ENCODE results near the gene TAC3.
"Not testable (repeated sequence)": the region's sequence is repeated elsewhere in the genome, so short reads cannot be mapped to it uniquely, and the experiment has no call there.

TAC3 gene

DNA sequence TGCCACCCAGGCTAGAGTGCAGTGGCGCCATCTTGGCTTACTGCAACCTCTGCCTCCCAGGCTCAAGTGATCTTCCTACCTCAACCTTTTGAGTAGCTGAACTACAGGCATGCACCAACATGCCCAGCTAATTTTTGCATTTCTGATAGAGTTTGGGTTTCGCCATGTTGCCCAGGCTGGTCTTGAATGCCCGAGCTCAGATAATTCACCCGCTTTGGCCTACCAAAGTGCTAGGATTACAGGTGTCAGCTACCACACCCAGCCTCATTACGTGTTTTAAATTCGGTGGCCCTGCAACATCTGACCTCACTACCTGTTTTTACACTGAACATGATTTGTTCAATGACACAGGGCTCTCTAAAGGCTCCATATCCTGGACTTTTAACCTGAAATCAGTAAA, 36.1 kb downstream of the TAC3 start:
- DNase-seq: no peak

DNA sequence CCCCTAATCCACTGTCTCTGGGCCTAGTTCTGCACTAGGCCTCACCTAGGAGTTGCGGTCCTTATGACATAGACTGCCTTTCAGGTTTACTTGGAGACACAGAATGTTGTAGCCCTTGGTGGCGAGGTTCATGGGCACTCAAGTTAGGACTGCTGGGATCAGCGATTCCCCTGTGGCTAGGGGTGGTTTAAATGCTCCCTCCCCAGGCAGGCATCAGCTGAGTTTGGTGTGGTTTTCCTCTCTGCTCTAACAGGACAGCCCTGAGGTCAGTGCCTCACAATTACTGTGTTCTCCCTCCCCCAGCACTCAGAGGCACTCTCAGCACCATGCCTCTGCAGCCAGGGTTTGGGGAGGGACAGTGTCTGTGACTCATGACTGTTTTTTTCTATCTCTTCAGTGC, 36.7 kb downstream of the TAC3 start:
- no peak for DNase-seq

DNA sequence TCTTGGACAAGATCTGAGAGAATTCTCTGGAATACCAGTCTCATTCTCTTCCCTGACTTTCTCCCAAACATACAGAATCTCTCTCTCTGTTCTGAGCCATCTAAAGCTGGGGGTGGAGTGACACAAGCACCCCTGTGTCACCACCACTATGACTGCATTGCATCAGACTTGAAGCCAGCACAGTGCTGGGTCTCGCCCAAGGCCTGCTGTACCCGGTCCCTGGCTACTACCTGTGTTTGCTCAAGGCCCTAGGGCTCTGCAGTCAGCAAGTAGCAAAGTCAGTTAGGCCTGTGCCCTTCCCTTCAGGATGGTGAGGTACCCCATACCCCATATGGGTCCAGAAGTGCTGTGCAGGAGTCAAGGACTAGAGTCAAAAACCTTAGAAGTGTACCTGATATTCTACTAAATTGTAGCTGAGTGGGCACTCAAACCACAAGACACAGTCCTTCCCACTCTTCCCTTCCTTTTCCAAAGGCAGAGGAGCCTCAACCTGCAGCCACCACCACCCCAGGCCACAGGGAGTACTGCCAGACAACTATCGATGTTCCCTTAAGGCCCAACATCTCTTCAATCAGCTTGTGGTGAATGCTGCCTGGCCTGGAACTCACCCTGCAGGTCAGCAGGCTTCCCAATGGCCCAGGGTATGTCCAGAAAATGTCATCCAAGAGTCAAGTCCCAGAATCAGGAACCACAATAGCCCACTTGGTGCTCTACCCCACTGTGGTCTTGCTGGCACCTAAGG, 37.8 kb downstream of the TAC3 start:
- no peak for DNase-seq

DNA sequence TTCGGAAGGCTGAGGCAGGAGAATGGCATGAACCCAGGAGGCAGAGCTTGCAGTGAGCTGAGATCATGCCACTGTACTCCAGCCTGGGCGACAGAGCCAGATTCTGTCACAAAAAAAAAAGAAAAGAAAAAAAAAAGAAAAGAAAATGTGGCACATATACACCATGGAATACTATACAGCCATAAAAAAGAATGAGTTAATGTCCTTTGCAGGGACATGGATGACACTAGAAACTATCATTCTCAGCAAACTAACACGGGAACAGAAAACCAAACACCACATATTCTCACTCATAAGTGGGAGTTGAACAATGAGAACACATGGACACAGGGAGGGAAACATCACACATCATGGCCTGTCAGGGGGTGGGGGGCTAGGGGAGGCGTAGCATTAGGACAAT, 39.0 kb downstream of the TAC3 start:
- DNase-seq: not testable (repeated sequence)

DNA sequence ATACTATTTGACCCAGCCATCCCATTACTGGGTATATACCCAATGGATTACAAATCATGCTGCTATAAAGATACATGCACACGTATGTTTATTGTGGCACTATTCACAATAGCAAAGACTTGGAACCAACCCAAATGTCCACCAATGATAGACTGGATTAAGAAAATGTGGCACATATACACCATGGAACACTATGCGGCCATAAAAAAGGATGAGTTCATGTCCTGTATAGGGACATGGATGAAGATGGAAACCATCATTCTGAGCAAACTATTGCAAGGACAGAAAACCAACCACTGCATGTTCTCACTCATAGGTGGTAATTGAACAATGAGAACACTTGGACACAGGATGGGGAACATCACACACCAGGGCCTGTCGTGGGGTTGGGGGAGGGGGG, 42.1 kb downstream of the TAC3 start:
- not testable (repeated sequence) for DNase-seq

DNA sequence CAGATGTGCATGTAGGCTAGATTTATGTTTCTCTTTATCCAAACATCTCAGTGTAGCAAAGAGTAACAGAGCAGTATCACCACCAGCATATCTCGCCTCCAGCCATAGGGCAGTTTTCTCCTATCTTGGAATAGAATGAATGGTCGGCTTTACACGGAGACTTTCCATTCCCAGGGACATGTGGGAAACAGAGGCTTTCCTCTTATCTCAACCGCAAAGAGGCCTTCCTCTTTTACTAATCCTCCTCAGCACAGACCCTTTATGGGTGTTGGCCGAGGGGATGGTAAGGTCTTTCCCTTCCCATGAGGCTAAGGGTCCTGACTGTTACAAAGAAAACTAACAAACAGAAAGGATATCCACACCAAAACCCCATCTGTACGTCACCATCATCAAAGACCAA, 47.4 kb downstream of the TAC3 start:
- not testable (repeated sequence) for DNase-seq

DNA sequence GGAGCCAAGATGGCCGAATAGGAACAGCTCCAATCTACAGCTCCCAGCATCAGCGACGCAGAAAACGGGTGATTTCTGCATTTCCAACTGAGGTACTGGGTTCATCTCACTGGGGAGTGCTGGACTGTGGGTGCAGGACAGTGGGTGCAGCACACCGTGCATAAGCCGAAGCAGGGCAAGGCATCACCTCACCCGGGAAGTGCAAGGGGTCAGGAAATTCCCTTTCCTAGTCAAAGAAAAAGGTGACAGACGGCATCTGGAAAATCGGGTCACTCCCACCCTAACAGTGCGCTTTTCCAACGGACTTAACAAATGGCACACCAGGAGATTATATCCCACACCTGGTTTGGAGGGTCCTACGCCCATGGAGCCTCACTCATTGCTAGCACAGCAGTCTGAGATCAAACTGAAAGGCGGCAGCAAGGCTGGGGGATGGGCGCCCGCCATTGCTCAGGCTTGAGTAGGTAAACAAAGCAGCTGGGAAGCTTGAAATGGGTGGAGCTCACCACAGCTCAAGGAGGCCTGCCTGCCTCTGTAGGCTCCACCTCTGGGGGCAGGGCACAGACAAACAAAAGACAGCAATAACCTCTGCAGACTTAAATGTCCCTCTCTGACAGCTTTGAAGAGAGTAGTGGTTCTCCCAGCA, 50.2 kb downstream of the TAC3 start:
- not testable (repeated sequence) for DNase-seq

DNA sequence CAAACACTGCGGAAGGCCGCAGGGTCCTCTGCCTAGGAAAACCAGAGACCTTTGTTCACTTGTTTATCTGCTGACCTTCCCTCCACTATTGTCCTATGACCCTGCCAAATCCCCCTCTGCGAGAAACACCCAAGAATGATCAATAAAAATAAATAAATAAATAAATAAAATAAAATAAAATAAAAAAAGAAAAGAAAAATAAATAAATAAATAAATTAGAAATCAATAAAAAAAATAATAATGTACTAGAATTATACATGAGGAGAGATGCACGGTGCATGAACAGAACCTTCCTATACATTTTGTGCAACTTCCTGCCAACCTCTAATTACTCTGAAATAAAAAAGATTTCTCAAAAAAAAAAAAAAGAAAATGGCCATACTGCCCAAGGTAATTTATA, 51.2 kb downstream of the TAC3 start:
- DNase-seq: not testable (repeated sequence)

DNA sequence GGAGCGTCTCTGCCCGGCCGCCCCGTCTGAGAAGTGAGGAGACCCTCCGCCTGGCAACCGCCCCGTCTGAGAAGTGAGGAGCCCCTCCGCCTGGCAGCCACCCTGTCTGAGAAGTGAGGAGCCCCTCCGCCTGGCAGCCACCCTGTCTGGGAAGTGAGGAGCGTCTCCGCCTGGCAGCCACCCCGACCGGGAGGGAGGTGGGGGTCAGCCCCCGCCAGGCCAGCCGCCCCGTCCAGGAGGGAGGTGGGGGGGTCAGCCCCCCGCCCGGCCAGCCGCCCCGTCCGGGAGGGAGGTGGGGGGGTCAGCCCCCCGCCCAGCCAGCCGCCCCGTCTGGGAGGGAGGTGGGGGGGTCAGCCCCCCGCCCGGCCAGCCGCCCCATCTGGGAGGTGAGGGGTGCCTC, 52.8 kb downstream of the TAC3 start:
- not testable (repeated sequence) for DNase-seq

DNA sequence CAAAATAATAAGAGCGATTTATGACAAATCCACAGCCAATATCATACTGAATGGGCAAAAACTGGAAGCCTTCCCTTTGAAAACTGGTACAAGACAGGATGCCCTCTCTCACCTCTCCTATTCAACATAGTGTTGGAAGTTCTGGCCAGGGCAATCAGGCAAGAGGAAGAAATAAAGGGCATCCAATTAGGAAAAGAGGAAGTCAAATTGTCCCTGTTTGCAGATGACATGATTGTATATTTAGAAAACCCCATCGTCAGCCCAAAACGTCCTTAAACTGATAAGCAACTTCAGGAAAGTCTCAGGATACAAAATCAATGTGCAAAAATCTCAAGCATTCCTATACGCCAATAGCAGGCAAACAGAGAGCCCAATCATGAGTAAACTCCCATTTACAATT, 54.1 kb downstream of the TAC3 start:
- not testable (repeated sequence) for DNase-seq

Data from EL (cell line).